SJCRH30 (cell line): Measurements from ENCODE around the gene KRTAP19-4. TPM values are rescaled to one million over a fixed set of nuclear protein-coding genes. Genes with fewer than 3 reads are reported as not detected.
"Not testable (repeated sequence)": the region's sequence is repeated elsewhere in the genome, so short reads cannot be mapped to it uniquely, and the experiment has no call there.

Source experiments
- DNase-seq, 2 experiments: peaks; one replicate each; pipeline ENCODE4 v3.0.0-alpha.2; 2015 to 2020
- H3K27ac ChIP-seq: fragments of 250-450 bp; sonication (Bioruptor Pico); 2 replicates; pipeline ENCODE4 v1.5.1; 2020; ENCODE audit warnings: mild to moderate bottlenecking, moderate library complexity
- H3K27me3 ChIP-seq: fragments of 250-450 bp; sonication (Bioruptor Pico); 2 replicates; pipeline ENCODE4 v1.5.1; 2020; ENCODE audit warnings: mild to moderate bottlenecking, moderate library complexity
- H3K36me3 ChIP-seq: fragments of 250-450 bp; sonication (Bioruptor Pico); 2 replicates; pipeline ENCODE4 v1.5.1; 2020; ENCODE audit warnings: mild to moderate bottlenecking, moderate library complexity
- H3K4me1 ChIP-seq: fragments of 250-450 bp; sonication (Bioruptor Pico); 2 replicates; pipeline ENCODE4 v1.5.1; 2020; ENCODE audit warnings: mild to moderate bottlenecking, moderate library complexity
- H3K4me3 ChIP-seq: fragments of 250-450 bp; sonication (Bioruptor Pico); 2 replicates; pipeline ENCODE4 v1.5.1; 2020; ENCODE audit warnings: mild to moderate bottlenecking, moderate library complexity
- H3K9me3 ChIP-seq: fragments of 250-450 bp; sonication (Bioruptor Pico); replicated peaks from 2 replicates; pipeline ENCODE4 v1.5.1; 2020; ENCODE audit warnings: mild to moderate bottlenecking, moderate library complexity
- total RNA-seq: library from RNA; depleted of rRNA; stranded (reverse); fragments of >200 nt; shearing (Covaris generic); gene quantifications from 2 replicates; pipeline ENCODE4 v1.2.3, GENCODE V29; 2014; rRNA removed

Gene KRTAP19-4, protein sequence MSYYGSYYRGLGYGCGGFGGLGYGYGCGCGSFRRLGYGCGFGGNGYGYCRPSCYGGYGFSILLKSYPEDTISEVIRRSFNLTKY
- not detected in 2 replicates for total RNA-seq

DNA sequence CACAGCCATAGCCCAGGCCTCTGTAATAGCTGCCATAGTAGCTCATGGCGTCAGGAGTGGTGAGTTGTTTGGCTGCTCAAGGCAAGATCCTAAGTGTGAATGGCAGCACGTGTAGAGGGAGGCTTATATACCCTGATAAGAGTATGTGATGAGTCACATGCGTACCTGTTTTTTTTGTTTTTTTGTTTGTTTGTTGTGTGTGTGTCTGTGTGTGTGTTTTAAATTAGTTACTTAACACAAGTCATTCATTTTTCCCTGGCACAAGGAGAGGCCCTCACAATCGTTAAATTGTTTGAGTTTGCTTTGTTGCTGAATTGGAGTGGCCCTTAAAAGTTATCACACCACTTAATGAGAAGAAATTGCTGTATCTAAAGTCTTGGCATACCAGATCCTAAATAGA is at the start of gene KRTAP19-4:
KRTAP19-4 (minus strand) TSS at position 101 of the 400 bp plus-strand sequence; CDS start at position 46, 55 bp downstream.
- H3K4me3 ChIP-seq: no peak within 1 kb of the TSS
- no peaks in the 10 kb centered on the region for H3K4me1 ChIP-seq
- H3K36me3 ChIP-seq: no peaks in the 10 kb centered on the region
- no peak within 1 kb of the TSS for H3K27ac ChIP-seq
- no peak for DNase-seq
- no peaks in the 10 kb centered on the region for H3K9me3 ChIP-seq
- no peaks in the 10 kb centered on the region; the same call in none of the 2 replicates for H3K27me3 ChIP-seq

DNA sequence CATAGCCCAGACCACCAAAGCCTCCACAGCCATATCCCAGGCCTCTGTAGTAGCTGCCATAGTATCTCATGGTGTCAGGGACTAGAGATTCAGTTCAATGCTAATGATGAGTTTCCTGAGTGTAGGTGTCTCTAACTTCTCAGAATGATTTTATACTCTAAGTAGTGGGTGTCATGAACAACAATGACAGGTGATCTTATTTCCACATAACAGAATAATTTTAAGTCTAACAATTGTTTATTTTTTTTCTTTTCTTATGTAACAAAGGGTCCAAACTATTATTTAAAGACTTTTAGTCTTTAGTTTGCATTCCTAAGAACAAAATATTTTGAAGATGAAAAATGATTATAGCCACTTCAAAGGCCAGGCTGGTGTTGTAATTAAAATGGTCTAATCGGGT is 44.8 kb upstream of the KRTAP19-4 start, which contains the start of gene KRTAP19-6:
KRTAP19-6 (minus strand) TSS at position 101 of the 400 bp plus-strand sequence; CDS start at position 70, 31 bp downstream.
- no peak within 1 kb of the TSS for H3K4me3 ChIP-seq
- DNase-seq: no peak
- no peaks in the 10 kb centered on the region for H3K4me1 ChIP-seq
- no peaks in the 10 kb centered on the region for H3K9me3 ChIP-seq
- H3K27me3 ChIP-seq: no peaks in the 10 kb centered on the region
- no peaks in the 10 kb centered on the region for H3K36me3 ChIP-seq
- no peak within 1 kb of the TSS for H3K27ac ChIP-seq

DNA sequence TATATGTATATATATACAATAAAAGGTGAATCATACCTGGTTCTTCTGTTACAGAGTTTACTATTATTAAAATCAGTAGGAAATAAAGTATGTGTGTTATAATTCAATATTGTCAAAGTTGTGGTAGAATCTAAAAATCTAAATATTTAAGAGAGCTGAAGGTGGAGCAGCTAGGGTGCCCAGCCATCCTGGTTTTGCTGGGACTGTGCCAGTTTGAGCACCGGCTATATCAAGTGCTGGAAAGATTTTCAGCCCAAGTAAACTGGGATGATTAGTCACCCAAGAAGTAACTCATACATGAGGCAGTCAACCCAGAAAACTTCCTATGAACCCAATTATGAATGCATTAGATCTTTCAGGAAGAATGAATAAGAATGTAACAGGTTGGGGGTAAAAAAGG is 21.9 kb upstream of the KRTAP19-4 start:
- Histone ChIP-seq H3K4me1 (no peaks in the 10 kb centered on the region), H3K27me3 (no peaks in the 10 kb centered on the region), H3K9me3 (no peaks in the 10 kb centered on the region), H3K27ac (no peak overlapping the region), H3K36me3 (no peaks in the 10 kb centered on the region), H3K4me3 (no peak overlapping the region)
- DNase-seq: no peak

DNA sequence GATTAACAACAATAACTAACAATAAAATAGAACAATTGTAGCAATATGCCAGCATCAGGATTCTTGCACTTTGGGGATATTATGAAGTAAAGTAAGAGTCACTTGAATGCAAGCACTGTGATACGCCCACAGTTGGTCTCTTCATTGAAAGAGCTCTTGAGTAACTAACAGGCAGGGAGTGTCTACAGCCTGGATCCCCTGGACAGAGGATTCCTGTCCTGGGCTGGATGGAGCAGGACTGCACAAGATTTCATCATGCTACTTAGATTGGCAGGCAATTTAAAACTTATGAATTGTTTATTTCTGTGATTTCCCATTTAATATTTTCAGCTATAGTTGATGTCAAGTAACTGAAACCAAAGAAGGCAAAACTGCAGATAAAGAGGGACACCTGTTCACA is 18.7 kb upstream of the KRTAP19-4 start:
- H3K9me3 ChIP-seq: no peaks in the 10 kb centered on the region
- no peaks in the 10 kb centered on the region for H3K36me3 ChIP-seq
- DNase-seq: no peak
- no peak overlapping the region for H3K4me3 ChIP-seq
- no peak overlapping the region for H3K27ac ChIP-seq
- H3K27me3 ChIP-seq: no peaks in the 10 kb centered on the region
- H3K4me1 ChIP-seq: no peaks in the 10 kb centered on the region

DNA sequence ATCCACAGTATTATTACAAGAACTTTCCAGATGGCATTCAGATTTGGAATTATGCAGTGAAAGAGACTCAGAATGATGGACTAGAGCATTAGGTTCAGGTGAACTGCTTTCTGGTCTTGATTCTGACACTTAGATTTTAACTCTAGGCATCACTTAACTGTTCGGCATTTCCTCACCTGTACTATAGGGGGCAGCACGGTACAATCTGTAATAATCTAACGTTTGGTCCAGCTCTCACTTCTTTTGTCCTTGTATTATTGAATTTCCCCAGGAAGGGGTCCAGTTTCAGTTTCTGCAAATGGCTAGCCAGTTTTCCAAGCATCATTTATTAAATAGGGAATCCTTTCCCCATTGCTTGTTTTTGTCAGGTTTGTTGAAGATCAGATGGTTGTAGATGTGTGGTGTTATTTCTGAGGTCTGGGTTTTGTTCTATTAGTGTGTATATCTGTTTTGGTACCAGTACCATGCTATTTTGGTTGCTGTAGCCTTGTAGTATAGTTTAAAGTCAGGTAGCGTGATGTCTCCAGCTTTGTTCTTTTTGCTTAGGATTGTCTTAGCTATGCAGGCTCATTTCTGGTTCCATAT is 8.7 kb upstream of the KRTAP19-4 start:
- not testable (repeated sequence) for H3K27me3 ChIP-seq, H3K27ac ChIP-seq, H3K4me1 ChIP-seq, H3K36me3 ChIP-seq, H3K4me3 ChIP-seq, H3K9me3 ChIP-seq
- peak in 1 of 2 experiments; percentile 24 for DNase-seq

DNA sequence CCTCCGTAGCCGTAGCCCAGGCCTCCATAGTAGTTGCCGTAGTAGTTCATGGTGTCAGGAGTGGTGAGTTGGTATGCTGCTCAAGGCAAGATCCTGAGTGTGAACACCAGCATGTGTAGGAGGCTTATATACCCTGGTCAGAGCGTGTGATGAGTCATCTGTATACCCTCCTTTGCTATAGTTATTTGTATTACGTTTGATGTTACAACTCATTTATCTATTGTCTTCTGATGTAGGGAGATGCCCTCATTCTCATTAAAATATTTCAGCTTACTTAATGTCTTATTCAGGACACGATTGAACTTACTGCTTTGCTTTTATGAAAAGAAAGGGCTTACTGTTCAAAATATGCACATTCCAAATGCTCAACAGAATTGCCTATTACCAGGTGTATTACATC is 5.1 kb upstream of the KRTAP19-4 start, which contains the start of gene KRTAP19-5:
KRTAP19-5 (minus strand) TSS at position 101 of the 400 bp plus-strand sequence; CDS start at position 50, 51 bp downstream.
- Histone ChIP-seq H3K4me1 (no peaks in the 10 kb centered on the region), H3K36me3 (no peaks in the 10 kb centered on the region), H3K4me3 (no peak within 1 kb of the TSS), H3K9me3 (no peaks in the 10 kb centered on the region), H3K27me3 (no peaks in the 10 kb centered on the region; the same call in 1 of the 2 replicates), H3K27ac (no peak within 1 kb of the TSS)
- no peak for DNase-seq

DNA sequence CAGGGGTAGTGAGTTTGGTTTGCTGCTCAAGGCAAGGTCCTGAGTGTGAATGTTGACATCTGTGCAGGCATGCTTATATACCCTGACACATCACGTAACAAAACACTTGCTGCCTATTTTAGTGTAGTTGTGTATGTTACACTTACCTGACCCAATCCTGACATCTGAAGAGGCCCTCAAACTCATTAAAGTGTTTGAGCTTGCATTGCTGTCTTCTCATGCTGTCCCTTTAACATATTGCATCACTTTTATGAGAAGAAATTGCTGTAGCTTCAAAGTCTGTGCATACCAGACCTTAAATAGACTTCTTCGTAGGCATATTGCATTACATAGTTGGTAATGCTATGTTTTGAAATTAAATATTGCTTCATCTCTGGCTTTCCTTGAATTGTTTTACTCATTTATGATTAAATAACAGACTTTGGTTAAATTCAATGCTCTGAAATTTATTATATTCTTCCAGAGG is 5.0 kb downstream of the KRTAP19-4 start, which contains the start of gene KRTAP19-3:
KRTAP19-3 (minus strand) TSS at position 51 of the 466 bp plus-strand sequence. CDS start 56 bp downstream, outside the sequence.
- Histone ChIP-seq H3K9me3 (no peaks in the 10 kb centered on the region), H3K4me3 (no peak within 1 kb of the TSS), H3K36me3 (no peaks in the 10 kb centered on the region), H3K27me3 (peaks cover 4% of the 10 kb centered on the region), H3K4me1 (no peaks in the 10 kb centered on the region), H3K27ac (no peak within 1 kb of the TSS)
- no peak for DNase-seq

DNA sequence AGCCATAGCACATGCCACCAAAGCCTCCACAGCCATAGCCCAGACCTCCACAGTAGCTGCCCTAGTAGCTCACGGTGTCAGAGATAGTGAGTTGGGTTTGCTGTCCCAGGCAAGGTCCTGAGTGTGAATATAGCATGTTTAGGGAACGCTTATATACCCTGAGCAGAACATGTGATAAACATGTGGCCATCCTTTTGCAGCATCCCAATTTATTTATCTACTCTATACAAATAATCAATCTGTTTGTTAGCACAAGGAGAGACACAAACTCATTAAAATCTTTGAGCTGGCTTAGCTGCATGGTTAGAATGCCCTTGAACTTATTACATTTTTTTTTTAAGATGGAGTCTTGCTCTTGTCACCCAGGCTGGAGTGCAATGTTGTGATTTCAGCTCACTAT is 9.6 kb downstream of the KRTAP19-4 start, which contains the start of gene KRTAP19-2:
KRTAP19-2 (minus strand) TSS at position 101 of the 400 bp plus-strand sequence; CDS start at position 13, 88 bp downstream.
- H3K9me3 ChIP-seq: no peaks in the 10 kb centered on the region
- no peak within 1 kb of the TSS for H3K27ac ChIP-seq
- peaks cover 4% of the 10 kb centered on the region for H3K27me3 ChIP-seq
- no peaks in the 10 kb centered on the region for H3K36me3 ChIP-seq
- no peak for DNase-seq
- H3K4me3 ChIP-seq: no peak within 1 kb of the TSS
- no peaks in the 10 kb centered on the region for H3K4me1 ChIP-seq

DNA sequence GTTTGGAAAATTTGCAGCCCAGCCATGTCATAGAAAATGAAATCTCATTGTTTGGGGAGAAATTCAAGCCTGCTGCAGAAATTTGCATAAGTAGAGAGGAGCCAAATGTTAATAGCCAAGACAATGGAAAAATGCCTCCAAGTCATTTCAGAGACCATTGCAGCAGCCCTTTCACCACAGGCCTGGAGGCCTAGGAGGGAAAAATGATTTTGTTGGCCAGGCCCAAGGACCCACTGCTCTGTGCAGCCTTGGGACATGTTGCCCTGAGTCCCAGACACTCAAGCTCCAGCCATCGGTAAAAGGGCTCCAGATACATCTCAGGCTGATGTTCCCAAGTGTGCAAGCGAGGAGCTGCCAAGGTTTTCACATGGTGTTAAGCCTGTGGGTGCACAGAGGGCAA is 10.8 kb downstream of the KRTAP19-4 start:
- Histone ChIP-seq H3K9me3 (no peaks in the 10 kb centered on the region), H3K36me3 (no peaks in the 10 kb centered on the region), H3K4me1 (no peaks in the 10 kb centered on the region), H3K27me3 (peaks cover 4% of the 10 kb centered on the region; the same call in 1 of the 2 replicates), H3K27ac (no peak overlapping the region), H3K4me3 (no peak overlapping the region)
- DNase-seq: no peak

DNA sequence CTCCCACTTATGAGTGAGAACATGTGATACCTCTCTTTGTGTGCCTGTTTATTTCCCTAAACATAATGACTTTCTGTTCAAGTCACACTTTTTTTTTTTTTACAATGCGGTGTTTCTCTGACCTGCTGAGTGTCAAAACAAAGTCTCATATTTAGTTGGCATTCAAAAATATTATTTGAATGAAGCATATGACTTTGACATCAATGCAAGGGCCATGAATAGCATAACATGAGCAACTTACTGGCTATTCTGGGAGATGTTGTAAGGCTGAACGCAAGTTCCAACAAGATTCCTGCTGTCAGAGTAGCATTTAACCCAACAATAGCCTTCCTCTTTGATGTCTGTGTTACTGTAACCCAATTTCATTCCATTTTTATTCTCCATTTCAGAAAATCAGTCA is 14.8 kb downstream of the KRTAP19-4 start:
- H3K9me3 ChIP-seq: no peaks in the 10 kb centered on the region
- no peak for DNase-seq
- H3K4me3 ChIP-seq: no peak overlapping the region
- H3K36me3 ChIP-seq: no peaks in the 10 kb centered on the region
- H3K27ac ChIP-seq: no peak overlapping the region
- H3K4me1 ChIP-seq: no peaks in the 10 kb centered on the region
- H3K27me3 ChIP-seq: no peaks in the 10 kb centered on the region; the same call in 1 of the 2 replicates

DNA sequence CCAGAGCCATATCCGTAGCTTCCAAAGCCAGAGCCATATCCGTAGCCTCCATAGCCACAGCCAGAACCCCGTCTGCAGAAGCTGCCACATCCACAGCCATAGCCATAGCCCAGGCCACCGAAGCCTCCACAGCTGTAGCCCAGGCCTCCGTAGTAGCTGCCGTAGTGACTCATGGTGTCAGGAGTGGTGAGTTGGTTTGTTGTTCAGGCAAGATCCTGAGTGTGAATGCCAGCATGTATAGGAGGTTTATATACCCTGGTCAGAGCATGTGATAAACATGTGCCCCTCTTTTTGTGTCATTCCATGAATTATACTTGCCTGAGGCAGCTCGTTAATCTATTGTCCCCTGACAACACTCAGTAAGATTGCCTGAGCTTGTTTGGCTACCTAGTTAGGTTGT is 16.8 kb downstream of the KRTAP19-4 start, which contains the start of gene KRTAP19-1:
KRTAP19-1 (minus strand) TSS at position 223 of the 400 bp plus-strand sequence; CDS start at position 173, 50 bp downstream.
- Histone ChIP-seq H3K9me3 (no peaks in the 10 kb centered on the region), H3K4me1 (no peaks in the 10 kb centered on the region), H3K4me3 (no peak within 1 kb of the TSS), H3K36me3 (no peaks in the 10 kb centered on the region), H3K27me3 (no peaks in the 10 kb centered on the region; the same call in 1 of the 2 replicates), H3K27ac (no peak within 1 kb of the TSS)
- DNase-seq: no peak

DNA sequence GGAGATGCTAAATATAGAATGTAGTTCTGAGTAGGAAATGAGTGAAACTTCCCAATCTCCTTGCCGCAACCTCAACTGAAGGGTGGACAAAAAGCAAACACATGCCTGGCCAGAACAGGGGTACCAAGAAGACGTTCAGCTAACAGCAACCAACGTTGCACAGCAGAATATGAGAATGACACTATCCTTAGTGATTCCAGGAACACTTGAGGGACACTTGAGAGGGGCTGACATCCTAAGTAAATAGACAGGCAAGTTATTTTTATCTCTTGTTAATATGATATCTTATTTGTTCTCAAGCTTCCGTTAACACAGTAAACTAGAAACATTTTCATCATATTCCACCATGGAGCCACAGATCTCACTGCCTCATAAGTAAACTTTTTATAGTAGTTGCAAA is 17.7 kb downstream of the KRTAP19-4 start:
- H3K4me3 ChIP-seq: no peak overlapping the region
- H3K27me3 ChIP-seq: no peaks in the 10 kb centered on the region; the same call in 1 of the 2 replicates
- H3K36me3 ChIP-seq: no peaks in the 10 kb centered on the region
- no peaks in the 10 kb centered on the region for H3K4me1 ChIP-seq
- H3K27ac ChIP-seq: no peak overlapping the region
- H3K9me3 ChIP-seq: no peaks in the 10 kb centered on the region
- DNase-seq: no peak

DNA sequence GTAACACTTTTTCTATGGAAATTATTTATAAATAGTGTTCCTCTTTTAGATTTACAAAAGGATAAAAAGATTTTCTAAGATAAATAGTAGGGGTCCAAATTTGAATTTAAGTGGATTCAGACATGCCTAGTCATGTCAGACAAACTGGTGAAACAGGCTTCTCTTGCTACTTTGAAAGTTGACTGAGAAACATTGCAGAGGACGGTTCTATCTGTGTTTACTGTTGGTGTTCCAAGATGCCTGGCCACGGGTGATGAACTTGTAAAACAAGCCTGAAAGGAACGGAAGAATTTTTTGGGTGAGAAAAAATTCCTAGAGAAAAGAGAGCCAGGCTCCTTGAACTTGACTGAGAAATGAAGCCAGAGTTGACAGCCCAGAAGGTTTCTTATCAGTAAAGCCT is 19.0 kb downstream of the KRTAP19-4 start:
- Histone ChIP-seq H3K27me3 (no peaks in the 10 kb centered on the region; the same call in 1 of the 2 replicates), H3K4me1 (no peaks in the 10 kb centered on the region), H3K9me3 (no peaks in the 10 kb centered on the region), H3K27ac (no peak overlapping the region), H3K36me3 (no peaks in the 10 kb centered on the region), H3K4me3 (no peak overlapping the region)
- DNase-seq: no peak

DNA sequence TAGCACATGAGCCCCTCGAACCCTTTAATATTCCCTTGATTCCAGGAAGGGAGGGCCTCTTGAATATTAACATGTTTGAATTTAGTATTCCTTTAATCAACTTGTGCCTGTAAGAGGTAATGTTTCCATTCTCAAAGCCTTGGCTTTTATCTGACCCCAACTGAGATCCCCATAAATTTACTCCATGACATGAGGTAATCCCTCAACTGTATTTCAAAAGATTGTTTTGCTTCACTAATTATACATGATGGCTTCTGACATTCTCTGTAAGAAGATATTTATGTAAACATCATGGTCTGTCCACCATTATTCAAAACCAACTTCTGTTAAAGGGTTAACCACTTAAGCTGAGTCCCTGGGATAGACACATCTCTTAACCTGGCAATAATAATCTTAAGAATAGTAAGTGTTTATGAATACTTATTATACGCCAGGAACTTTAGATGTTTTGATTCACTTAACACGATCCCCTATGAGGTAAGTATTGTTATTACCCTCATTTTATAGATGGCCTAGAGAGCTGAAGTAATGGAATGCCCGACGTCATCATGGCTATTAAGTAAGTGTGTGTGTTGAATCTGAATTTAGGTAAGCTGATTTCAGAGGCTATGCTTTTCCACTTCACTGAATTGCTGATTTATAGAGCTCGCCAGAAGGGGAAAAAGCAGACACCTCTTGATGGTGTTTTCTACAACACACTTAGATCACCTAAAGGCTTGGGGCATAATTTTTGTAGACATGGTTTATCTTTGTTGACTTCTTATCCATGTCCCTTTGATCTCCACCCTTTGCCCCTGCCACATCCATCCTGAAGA is 27.9 kb downstream of the KRTAP19-4 start:
- no peak for DNase-seq
- H3K9me3 ChIP-seq: no peaks in the 10 kb centered on the region
- no peak overlapping the region for H3K4me3 ChIP-seq
- H3K27me3 ChIP-seq: peaks cover 3% of the 10 kb centered on the region; the same call in 1 of the 2 replicates
- no peaks in the 10 kb centered on the region for H3K4me1 ChIP-seq
- no peak overlapping the region for H3K27ac ChIP-seq
- no peaks in the 10 kb centered on the region for H3K36me3 ChIP-seq
